ENCODE data around the gene C1QTNF8.

C1QTNF8 gene

DNA sequence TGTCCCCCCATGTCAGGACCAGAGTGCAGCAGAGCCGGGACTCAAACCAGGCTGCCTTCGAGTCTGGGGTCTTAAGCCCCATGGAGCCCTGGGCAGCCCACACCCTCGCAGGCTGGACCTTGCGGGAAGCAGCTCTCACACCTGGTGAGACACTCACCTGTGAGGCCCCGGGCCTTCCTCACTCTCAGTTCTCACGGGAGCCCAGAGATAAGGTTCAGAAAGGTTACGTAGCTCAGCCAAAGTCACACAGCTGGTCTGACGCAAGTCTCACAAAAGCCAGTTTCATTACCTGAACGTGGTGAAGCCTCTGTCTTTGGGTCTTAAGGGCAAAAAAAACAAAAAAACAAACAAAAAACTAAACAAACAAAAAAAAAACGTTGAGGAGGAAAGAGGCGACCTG lies 56.3 kb downstream of the C1QTNF8 start:
- DNase-seq = no peak

DNA sequence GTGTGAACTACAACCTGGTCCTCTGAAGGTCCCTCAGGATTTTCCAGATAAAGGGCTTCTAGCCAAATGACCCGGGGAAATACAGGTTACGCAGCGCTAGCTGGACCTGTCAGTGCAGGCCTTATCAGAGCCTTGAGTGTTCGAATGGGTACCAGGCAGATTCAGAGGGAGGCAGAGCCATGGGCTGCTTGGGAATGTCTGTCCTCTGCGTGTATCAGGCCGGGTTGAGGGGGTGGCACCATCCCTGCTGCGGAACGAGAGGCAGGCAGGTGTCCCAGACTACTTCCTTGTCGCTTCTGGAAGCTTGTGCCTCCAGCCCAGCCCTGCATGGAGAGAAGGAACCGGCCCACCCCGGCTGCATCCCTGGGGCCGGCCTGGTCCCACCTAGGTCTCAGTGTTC lies 57.1 kb downstream of the C1QTNF8 start:
- DNase-seq = no peak
